ENCODE results near the gene MAP4. TPM values are rescaled to one million over a fixed set of nuclear protein-coding genes. Genes with fewer than 3 reads are reported as not detected.

The MAP4 gene
- total RNA-seq, 4 donors from 2014 or later, result 62.1 to 110 (median 80.3) TPM

DNA sequence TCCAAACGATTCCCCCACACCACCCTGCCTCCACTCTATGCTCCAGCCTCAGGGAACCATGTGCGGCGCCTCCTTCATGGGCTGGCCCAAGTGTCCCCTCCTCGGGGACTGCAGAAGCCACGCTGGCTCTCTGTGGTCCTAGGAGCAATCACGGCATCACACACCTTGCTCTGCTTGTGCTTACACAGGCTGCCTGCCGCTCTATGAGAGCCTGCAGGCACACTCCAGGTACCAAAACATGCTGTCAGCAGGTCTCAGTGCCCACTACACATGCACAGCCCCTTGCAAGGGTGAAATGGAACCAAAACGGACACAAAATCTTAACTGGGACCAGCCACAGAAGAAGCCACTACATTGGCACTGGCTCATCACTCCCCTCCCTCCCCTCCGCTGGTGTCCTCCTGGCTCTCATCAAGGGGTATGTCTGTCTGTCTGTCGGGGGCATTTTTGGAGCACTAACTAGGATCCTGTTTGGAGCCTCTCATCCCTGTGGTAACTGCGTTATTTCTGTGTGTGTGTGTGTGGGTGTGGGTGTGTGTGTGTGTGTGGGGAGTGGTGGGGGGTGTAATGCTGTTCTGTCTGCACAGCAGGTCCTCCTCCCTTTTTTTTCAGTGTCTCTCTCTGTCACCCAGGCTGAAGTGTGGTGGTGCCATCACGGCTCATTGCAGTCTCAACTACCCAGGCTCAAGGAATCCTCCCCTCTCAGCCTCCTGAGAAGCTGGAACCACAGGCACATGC is 152.7 kb downstream of the MAP4 start:
- peaks cover 27 to 98% (median 30%) of the 10 kb centered on the region in 3 donors for H3K36me3 ChIP-seq

DNA sequence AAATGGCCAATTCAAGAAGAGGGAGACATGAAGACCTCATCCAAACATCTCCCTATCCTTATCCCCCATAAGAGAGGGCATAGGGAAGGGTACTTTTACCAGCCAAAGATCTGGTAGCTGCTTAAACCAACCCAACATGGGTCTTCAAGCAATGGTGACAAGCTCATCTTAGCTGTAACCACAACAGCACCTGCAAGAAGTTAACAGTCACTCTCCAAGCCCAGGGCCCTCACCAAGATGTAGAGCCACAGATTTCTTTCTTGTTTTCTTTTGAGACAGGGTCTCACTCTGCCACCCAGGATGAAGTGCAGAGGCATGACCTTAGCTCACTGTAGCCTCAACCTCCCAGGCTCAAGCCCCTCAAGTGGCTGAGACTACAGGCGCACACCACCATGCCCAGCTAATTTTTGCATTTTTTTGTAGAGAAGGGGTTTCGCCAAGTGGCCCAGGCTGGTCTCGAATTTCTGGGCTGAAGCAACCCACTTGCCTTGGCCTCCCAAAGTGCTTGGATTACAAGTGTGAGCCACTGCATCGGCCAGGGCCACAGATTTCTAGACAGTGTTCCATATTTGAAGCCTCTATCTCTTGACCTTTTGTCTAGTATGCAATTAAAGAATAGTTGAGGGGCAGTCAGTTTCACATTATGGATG is 156.1 kb downstream of the MAP4 start:
- Histone ChIP-seq H3K36me3 (peaks cover 18 to 98% (median 31%) of the 10 kb centered on the region in 3 donors), H3K4me3 (no peak overlapping the region), H3K27me3 (no peaks in the 10 kb centered on the region), H3K4me1 (no peaks in the 10 kb centered on the region), H3K27ac (no peak overlapping the region), H3K9me3 (no peaks in the 10 kb centered on the region)
- 89 to 90% methylated on average over 3 of the region's 4 CpGs for WGBS, 2 donors
- intact Hi-C loops (cut with DNase I), result no loop called here
- TF ChIP-seq POLR2A (IDR thresholded peaks at IDR 0.05), result no peak
- TF ChIP-seq, protein P1, sequence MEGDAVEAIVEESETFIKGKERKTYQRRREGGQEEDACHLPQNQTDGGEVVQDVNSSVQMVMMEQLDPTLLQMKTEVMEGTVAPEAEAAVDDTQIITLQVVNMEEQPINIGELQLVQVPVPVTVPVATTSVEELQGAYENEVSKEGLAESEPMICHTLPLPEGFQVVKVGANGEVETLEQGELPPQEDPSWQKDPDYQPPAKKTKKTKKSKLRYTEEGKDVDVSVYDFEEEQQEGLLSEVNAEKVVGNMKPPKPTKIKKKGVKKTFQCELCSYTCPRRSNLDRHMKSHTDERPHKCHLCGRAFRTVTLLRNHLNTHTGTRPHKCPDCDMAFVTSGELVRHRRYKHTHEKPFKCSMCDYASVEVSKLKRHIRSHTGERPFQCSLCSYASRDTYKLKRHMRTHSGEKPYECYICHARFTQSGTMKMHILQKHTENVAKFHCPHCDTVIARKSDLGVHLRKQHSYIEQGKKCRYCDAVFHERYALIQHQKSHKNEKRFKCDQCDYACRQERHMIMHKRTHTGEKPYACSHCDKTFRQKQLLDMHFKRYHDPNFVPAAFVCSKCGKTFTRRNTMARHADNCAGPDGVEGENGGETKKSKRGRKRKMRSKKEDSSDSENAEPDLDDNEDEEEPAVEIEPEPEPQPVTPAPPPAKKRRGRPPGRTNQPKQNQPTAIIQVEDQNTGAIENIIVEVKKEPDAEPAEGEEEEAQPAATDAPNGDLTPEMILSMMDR (IDR thresholded peaks at IDR 0.05), result no peak
- DNase-seq, result no peak

More for the DNA sequence above, 152.7 kb downstream of the MAP4 start:
- H3K4me1 ChIP-seq, result no peaks in the 10 kb centered on the region
- no peaks in the 10 kb centered on the region for H3K27me3 ChIP-seq
- H3K4me3 ChIP-seq, result no peak overlapping the region
- H3K27ac ChIP-seq, result no peak overlapping the region
- 90 to 96% methylated on average over 9 to 11 of the region's 12 CpGs for WGBS, 2 donors
- intact Hi-C loops (cut with DNase I), result no loop called here
- no peaks in the 10 kb centered on the region for H3K9me3 ChIP-seq
- TF ChIP-seq POLR2A (IDR thresholded peaks at IDR 0.05), result no peak
- TF ChIP-seq, protein P1 (IDR thresholded peaks at IDR 0.05), result no peak
- DNase-seq, result no peak

DNA sequence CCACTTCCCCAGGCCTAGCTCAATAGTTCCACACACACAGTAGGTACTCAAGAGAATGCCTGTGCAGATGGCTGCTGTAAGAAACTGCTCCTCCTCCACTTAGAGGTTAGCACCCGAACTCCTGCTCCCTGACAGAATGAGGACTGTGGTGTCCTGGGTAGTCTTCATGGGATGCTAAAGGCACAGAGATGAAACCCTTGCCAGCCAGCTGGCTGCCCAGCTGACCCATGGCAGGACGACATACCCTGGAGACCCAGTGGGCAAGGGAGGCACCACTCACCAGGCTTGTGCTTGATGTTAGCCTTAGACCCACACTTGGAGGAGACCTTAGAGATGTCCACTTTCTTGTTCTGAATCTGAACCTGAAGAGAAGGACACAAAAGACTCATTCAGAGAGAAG is 159.1 kb downstream of the MAP4 start:
- Histone ChIP-seq H3K4me3 (no peak overlapping the region), H3K4me1 (no peaks in the 10 kb centered on the region), H3K27me3 (no peaks in the 10 kb centered on the region), H3K9me3 (no peaks in the 10 kb centered on the region), H3K27ac (no peak overlapping the region), H3K36me3 (peaks cover 28 to 99% (median 37%) of the 10 kb centered on the region in 3 donors)
- 40 to 100% methylated on average over 1 of the region's 2 CpGs for WGBS, 2 donors
- DNase-seq, result no peak
- TF ChIP-seq POLR2A (IDR thresholded peaks at IDR 0.05), result no peak
- TF ChIP-seq, protein P1 (IDR thresholded peaks at IDR 0.05), result no peak
- intact Hi-C loops (cut with DNase I), result no loop called here

DNA sequence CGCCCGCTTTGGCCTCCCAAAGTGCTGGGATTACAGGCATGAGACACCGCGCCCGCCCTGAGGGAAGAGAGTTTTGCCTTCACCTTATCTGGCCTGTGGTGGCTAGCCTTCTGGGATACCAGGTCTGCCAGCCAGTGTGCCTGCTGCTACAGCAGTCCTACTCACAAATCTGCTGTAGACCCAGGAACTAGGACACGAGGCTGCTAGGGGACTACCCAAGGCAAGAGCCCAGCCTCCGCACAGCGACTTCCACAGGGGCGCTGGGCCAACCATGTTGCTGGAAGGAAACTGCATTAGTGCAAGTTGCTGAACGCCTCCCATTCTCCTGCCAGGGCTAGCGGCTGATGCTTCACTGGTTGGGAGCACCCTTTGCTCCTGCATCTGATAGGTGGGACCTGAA is 159.5 kb downstream of the MAP4 start:
- intact Hi-C loops (cut with DNase I), result no loop called here
- TF ChIP-seq, protein P1 (IDR thresholded peaks at IDR 0.05), result no peak
- no peak for TF ChIP-seq POLR2A (IDR thresholded peaks at IDR 0.05)
- H3K36me3 ChIP-seq, result peaks cover 28 to 100% (median 41%) of the 10 kb centered on the region in 3 donors
- no peak for DNase-seq
- WGBS, 2 donors, result 82 to 94% methylated on average over 2 to 6 of the region's 11 CpGs
- no peak overlapping the region for H3K27ac ChIP-seq
- H3K4me1 ChIP-seq, result no peaks in the 10 kb centered on the region
- no peaks in the 10 kb centered on the region for H3K27me3 ChIP-seq
- H3K4me3 ChIP-seq, result no peak overlapping the region
- no peaks in the 10 kb centered on the region for H3K9me3 ChIP-seq

All from esophagus squamous epithelium (tissue), 5 donors.